DND-41 (cell line): ENCODE results near the gene DENND2A.

Source experiments
- ATAC-seq: fragments of 200-7000 bp; cut with Tn5 transposase; 3 replicates; pipeline ENCODE4 v1.9.1; 2021; ENCODE audit warnings: low read depth; ENCODE audit not compliant: insufficient read depth
- DNase-seq: peaks from one replicate; pipeline ENCODE4 v3.0.0-alpha.2; 2020
- H2AFZ ChIP-seq: 2 replicates; pipeline ENCODE4 v1.6.0; 2012; ENCODE audit warnings: low read depth, low read length
- H3K27ac ChIP-seq: 2 replicates; pipeline ENCODE4 v1.5.1; 2012; ENCODE audit warnings: low read length, inconsistent platforms
- H3K27me3 ChIP-seq: fragments of 200-600 bp; sonication (generic); 2 replicates; pipeline ENCODE4 v1.6.0; 2012; ENCODE audit warnings: low read length, mild to moderate bottlenecking, inconsistent platforms; ENCODE audit not compliant: insufficient read depth, poor library complexity
- H3K36me3 ChIP-seq: 2 replicates; pipeline ENCODE4 v1.5.1; 2012; ENCODE audit warnings: low read length, inconsistent platforms; ENCODE audit not compliant: insufficient read depth
- H3K4me1 ChIP-seq: 2 replicates; pipeline ENCODE4 v1.5.1; 2012; ENCODE audit warnings: mild to moderate bottlenecking, low read length; ENCODE audit not compliant: insufficient read depth
- H3K4me2 ChIP-seq: 2 replicates; pipeline ENCODE4 v1.6.0; 2012; ENCODE audit warnings: mild to moderate bottlenecking, moderate library complexity, low read length, inconsistent platforms; ENCODE audit not compliant: insufficient read depth
- H3K4me3 ChIP-seq, 2 experiments: fragments of 200-600 bp in 1 of 2; shearing (Covaris generic) in 1 of 2; 2 replicates each; pipeline ENCODE4 v1.5.1; 2012 to 2016; ENCODE audit warnings: inconsistent platforms in 2 of 2, low read length in 2 of 2, mild to moderate bottlenecking in 2 of 2, low read depth in 1 of 2, moderate library complexity in 1 of 2
- H3K79me2 ChIP-seq: 2 replicates; pipeline ENCODE4 v1.6.0; 2012; ENCODE audit warnings: low read length, inconsistent platforms; ENCODE audit not compliant: insufficient read depth
- H3K9ac ChIP-seq: 2 replicates; pipeline ENCODE4 v1.6.0; 2012; ENCODE audit warnings: low read depth, mild to moderate bottlenecking, inconsistent platforms, low read length, moderate library complexity
- H3K9me3 ChIP-seq: 2 replicates; pipeline ENCODE4 v1.5.1; 2012; ENCODE audit warnings: low read length, moderate library complexity, mild to moderate bottlenecking, inconsistent platforms; ENCODE audit not compliant: insufficient read depth, severe bottlenecking
- H4K20me1 ChIP-seq: 2 replicates; pipeline ENCODE4 v1.6.0; 2012; ENCODE audit warnings: low read length; ENCODE audit not compliant: insufficient read depth
- EZH2 ChIP-seq: IDR thresholded peaks from 3 replicates; pipeline ENCODE4 v1.6.1; 2012; ENCODE audit warnings: borderline replicate concordance, low read depth, mild to moderate bottlenecking, moderate library complexity, low read length, inconsistent platforms; ENCODE audit not compliant: severe bottlenecking
- TF ChIP-seq, protein P1 (sequence below): IDR thresholded peaks from 2 replicates; pipeline ENCODE4 v1.5.1; 2012; ENCODE audit warnings: borderline replicate concordance, low read length, moderate library complexity, mild to moderate bottlenecking; ENCODE audit not compliant: poor library complexity, severe bottlenecking; ENCODE audit errors: extremely low read depth

DENND2A gene

DNA sequence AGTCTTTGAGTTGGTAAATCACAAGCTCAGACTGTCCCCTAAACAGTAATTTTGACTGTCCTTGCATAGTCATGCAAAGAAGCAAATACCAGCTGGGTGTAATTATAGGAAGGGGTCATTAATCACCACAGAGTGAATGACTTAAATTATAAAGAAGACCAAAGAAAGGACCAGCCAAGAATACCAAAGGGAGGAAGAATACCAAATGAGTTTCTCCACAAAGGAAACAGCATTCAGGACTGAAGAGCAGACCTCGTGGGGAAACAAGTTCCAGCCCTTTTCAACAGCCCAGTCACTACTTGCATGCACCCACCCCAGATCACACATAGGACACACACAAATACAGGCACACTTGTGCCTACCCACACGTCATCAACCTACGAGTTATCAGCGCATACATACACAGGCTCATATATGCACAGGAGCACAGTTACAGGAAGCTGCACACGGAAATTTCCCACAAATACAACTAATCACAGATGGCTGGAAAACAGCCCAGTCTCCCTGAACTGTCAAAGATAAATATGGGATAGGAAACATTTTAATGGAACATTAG lies 77.6 kb downstream of the DENND2A start:
- Histone ChIP-seq H2AFZ (no peak overlapping the region), H3K27ac (no peak overlapping the region), H3K4me3 (no peak overlapping the region), H3K9me3 (no peaks in the 10 kb centered on the region), H3K4me2 (no peak overlapping the region), H4K20me1 (no peaks in the 10 kb centered on the region), H3K36me3 (no peaks in the 10 kb centered on the region), H3K4me1 (no peaks in the 10 kb centered on the region), H3K27me3 (no peaks in the 10 kb centered on the region), H3K79me2 (no peaks in the 10 kb centered on the region), H3K9ac (no peak overlapping the region)
- ATAC-seq (no peak), DNase-seq (no peak)
- TF ChIP-seq EZH2: no peak
- TF ChIP-seq, protein P1, sequence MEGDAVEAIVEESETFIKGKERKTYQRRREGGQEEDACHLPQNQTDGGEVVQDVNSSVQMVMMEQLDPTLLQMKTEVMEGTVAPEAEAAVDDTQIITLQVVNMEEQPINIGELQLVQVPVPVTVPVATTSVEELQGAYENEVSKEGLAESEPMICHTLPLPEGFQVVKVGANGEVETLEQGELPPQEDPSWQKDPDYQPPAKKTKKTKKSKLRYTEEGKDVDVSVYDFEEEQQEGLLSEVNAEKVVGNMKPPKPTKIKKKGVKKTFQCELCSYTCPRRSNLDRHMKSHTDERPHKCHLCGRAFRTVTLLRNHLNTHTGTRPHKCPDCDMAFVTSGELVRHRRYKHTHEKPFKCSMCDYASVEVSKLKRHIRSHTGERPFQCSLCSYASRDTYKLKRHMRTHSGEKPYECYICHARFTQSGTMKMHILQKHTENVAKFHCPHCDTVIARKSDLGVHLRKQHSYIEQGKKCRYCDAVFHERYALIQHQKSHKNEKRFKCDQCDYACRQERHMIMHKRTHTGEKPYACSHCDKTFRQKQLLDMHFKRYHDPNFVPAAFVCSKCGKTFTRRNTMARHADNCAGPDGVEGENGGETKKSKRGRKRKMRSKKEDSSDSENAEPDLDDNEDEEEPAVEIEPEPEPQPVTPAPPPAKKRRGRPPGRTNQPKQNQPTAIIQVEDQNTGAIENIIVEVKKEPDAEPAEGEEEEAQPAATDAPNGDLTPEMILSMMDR: no peak

GRCh38 chr7:140559410-140559809 lies 81.2 kb downstream of the DENND2A start:
- Histone ChIP-seq H4K20me1 (no peaks in the 10 kb centered on the region), H3K9ac (no peak overlapping the region), H3K27me3 (no peaks in the 10 kb centered on the region), H3K4me2 (no peak overlapping the region), H3K9me3 (no peaks in the 10 kb centered on the region), H3K36me3 (no peaks in the 10 kb centered on the region), H2AFZ (no peak overlapping the region), H3K4me1 (no peaks in the 10 kb centered on the region), H3K4me3 (no peak overlapping the region), H3K79me2 (no peaks in the 10 kb centered on the region), H3K27ac (no peak overlapping the region)
- no peak for ATAC-seq
- TF ChIP-seq EZH2: no peak
- TF ChIP-seq, protein P1: no peak
- DNase-seq: no peak

DNA sequence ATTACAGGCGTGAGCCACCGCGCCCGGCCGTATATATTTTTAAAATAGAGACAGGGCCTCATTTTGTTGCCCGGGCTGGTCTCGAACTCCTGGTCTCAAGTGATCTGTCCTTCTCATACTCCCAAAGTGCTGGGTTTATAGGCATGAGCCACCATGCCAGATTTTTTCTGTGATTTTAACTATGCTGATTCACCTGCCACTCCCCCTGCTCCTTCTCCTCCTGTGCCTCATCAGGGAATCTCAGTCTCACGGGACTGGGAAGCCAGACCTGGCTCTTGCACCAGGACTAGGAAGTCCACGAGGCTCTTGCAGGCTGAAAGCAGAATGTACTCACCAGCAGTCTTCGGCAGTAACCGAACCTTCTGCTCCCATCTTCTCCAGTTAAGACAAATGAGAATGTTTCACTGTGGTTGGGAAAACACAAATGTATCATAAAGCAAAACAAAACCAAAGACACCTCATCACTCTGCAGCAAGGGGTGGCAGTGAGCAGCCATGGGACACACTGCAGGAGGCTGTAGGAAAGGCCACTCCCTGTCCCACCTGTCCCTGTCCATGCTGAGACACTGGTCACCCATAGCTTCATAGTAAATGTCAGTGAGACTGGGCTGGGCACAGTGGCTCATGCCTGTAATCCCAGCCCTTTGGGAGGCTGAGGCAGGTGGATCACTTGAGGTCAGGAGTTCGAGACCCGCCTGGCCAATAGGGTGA lies 82.6 kb downstream of the DENND2A start:
- Histone ChIP-seq H3K4me2 (no peak overlapping the region), H3K36me3 (no peaks in the 10 kb centered on the region), H3K4me1 (no peaks in the 10 kb centered on the region), H2AFZ (no peak overlapping the region), H3K4me3 (no peak overlapping the region), H3K9me3 (no peaks in the 10 kb centered on the region), H3K27ac (no peak overlapping the region), H3K27me3 (peaks cover 3% of the 10 kb centered on the region), H3K9ac (no peak overlapping the region), H3K79me2 (no peaks in the 10 kb centered on the region), H4K20me1 (no peaks in the 10 kb centered on the region)
- DNase-seq: no peak
- no peak for TF ChIP-seq EZH2
- TF ChIP-seq, protein P1: no peak
- ATAC-seq: no peak
